OCI-LY7 (cell line): ENCODE data around the gene CHN2. TPM values are rescaled to one million over a fixed set of nuclear protein-coding genes. Genes with fewer than 3 reads are reported as not detected.

ENCODE experiments used
- BruUV-seq: library from RNA; stranded (reverse); fragments of 400-500 nt; replicated peaks from 2 replicates; lab custom pipeline; 2021; lab: Mats Ljungman, UMichigan
- CTCF ChIA-PET: fragments of 300-600 bp; sonication (Branson Sonifier 250); formaldehyde crosslinking; loops from one replicate; lab custom pipeline; 2022; ENCODE audit warnings: antibody characterized with exemption; ENCODE audit not compliant: unreplicated experiment; lab: Charles Lee
- POLR2A ChIA-PET: fragments of 300-600 bp; sonication (Branson Sonifier 250); formaldehyde crosslinking; loops from one replicate; lab custom pipeline; 2022; ENCODE audit warnings: antibody characterized with exemption; lab: Charles Lee
- DNase-seq: peaks from one replicate; pipeline ENCODE4 v3.0.0-alpha.2; 2015; ENCODE audit warnings: low spot score
- H2AFZ ChIP-seq: fragments of 200-600 bp; sonication (generic), shearing (Covaris generic); 2 replicates; pipeline ENCODE4 v1.6.1; 2014; ENCODE audit warnings: mild to moderate bottlenecking, antibody characterized with exemption, low read length, moderate library complexity
- H3K27ac ChIP-seq: fragments of 200-600 bp; sonication (generic); 2 replicates; pipeline ENCODE4 v1.5.1; 2014; ENCODE audit warnings: mixed run types, low read depth, mild to moderate bottlenecking, moderate library complexity, low read length, inconsistent platforms; ENCODE audit not compliant: poor library complexity, severe bottlenecking
- H3K36me3 ChIP-seq: fragments of 200-600 bp; sonication (generic); 2 replicates; pipeline ENCODE4 v1.6.1; 2014; ENCODE audit warnings: mild to moderate bottlenecking, antibody characterized with exemption, low read length, moderate library complexity, mixed read lengths; ENCODE audit not compliant: insufficient read depth
- H3K4me1 ChIP-seq: fragments of 200-600 bp; sonication (generic); 2 replicates; pipeline ENCODE4 v1.5.1; 2014; ENCODE audit warnings: mild to moderate bottlenecking, low read length; ENCODE audit not compliant: insufficient read depth, poor library complexity, severe bottlenecking
- H3K4me2 ChIP-seq: fragments of 200-600 bp; sonication (generic); 2 replicates; pipeline ENCODE4 v1.6.1; 2014; ENCODE audit warnings: mild to moderate bottlenecking, low read length
- H3K4me3 ChIP-seq: fragments of 200-600 bp; sonication (generic); 2 replicates; pipeline ENCODE4 v1.5.1; 2014; ENCODE audit warnings: mild to moderate bottlenecking, low read depth, low read length; ENCODE audit not compliant: poor library complexity, severe bottlenecking
- H3K79me2 ChIP-seq: fragments of 200-600 bp; sonication (generic); 2 replicates; pipeline ENCODE4 v1.6.1; 2016; ENCODE audit warnings: low read depth, mild to moderate bottlenecking, low read length, moderate library complexity, mixed read lengths; ENCODE audit not compliant: insufficient read depth
- H3K9me2 ChIP-seq: fragments of 200-600 bp; sonication (generic); 2 replicates; pipeline ENCODE4 v1.6.1; 2016; ENCODE audit warnings: mild to moderate bottlenecking, low read length, mixed read lengths; ENCODE audit not compliant: insufficient read depth
- H3K9me3 ChIP-seq: fragments of 200-600 bp; sonication (generic); 2 replicates; pipeline ENCODE4 v1.6.1; 2014; ENCODE audit warnings: mild to moderate bottlenecking, mixed run types, low read length, mixed read lengths
- H4K20me1 ChIP-seq: fragments of 200-600 bp; sonication (generic); 2 replicates; pipeline ENCODE4 v1.6.1; 2014; ENCODE audit warnings: mild to moderate bottlenecking, antibody characterized with exemption, low read length, moderate library complexity, mixed read lengths; ENCODE audit not compliant: insufficient read depth
- CTCF ChIP-seq: fragments of 200-600 bp; sonication (generic); conservative IDR thresholded peaks from 2 replicates; pipeline ENCODE4 v1.5.1; 2014; ENCODE audit warnings: mild to moderate bottlenecking, antibody characterized with exemption, low read length, moderate library complexity, mixed read lengths
- EZH2phosphoT487 ChIP-seq: fragments of 200-600 bp; sonication (generic); IDR thresholded peaks from 2 replicates; pipeline ENCODE4 v1.6.1; 2018; ENCODE audit warnings: low read depth, borderline replicate concordance, mild to moderate bottlenecking, mixed run types, antibody characterized with exemption, low read length, moderate library complexity, mixed read lengths
- intact Hi-C: fragments of 100-400 bp; cut with micrococcal nuclease; formaldehyde crosslinking; loops from one replicate; pipeline ENCODE4 v1.10.0; 2022; ENCODE audit not compliant: unreplicated experiment
- total RNA-seq, 2 experiments: library from RNA; depleted of rRNA in 1 of 2; stranded (reverse); fragments of >200 nt in 1 of 2; shearing (Covaris generic) in 1 of 2; gene quantifications; 2 replicates each; pipeline ENCODE4 v1.2.3, GENCODE V29; 2014 to 2022

CHN2 gene
- total RNA-seq, 2 experiments from 2014 or later, result not detected

- ChIA-PET POLR2A (no interaction called here), CTCF (no interaction called here)
- Histone ChIP-seq H3K9me3 (no peaks in the 10 kb centered on the region), H3K4me1 (no peaks in the 10 kb centered on the region), H3K4me2 (no peak overlapping the region), H3K36me3 (no peaks in the 10 kb centered on the region), H3K79me2 (no peaks in the 10 kb centered on the region), H3K4me3 (no peak overlapping the region), H3K9me2 (no peaks in the 10 kb centered on the region), H3K27ac (no peak overlapping the region), H4K20me1 (no peaks in the 10 kb centered on the region), H2AFZ (no peak overlapping the region)
- no peak for DNase-seq
- BruUV-seq, result no TSS peak
- TF ChIP-seq CTCF (no peak), EZH2phosphoT487 (no peak)
- intact Hi-C loops, result no loop called here
Measured at GRCh38 chr7:29416276-29416937, 221.8 kb downstream of the CHN2 start.

- Histone ChIP-seq H3K4me1 (no peaks in the 10 kb centered on the region), H3K36me3 (no peaks in the 10 kb centered on the region), H3K4me2 (no peak overlapping the region), H3K79me2 (no peaks in the 10 kb centered on the region), H3K9me2 (no peaks in the 10 kb centered on the region), H3K4me3 (no peak overlapping the region), H4K20me1 (no peaks in the 10 kb centered on the region), H3K9me3 (no peaks in the 10 kb centered on the region), H3K27ac (no peak overlapping the region), H2AFZ (no peak overlapping the region)
- POLR2A ChIA-PET, result no interaction called here
- intact Hi-C loops, result no loop called here
- no peak for DNase-seq
- TF ChIP-seq EZH2phosphoT487 (no peak), CTCF (no peak)
- CTCF ChIA-PET, result no interaction called here
- no TSS peak for BruUV-seq
Measured at GRCh38 chr7:29416938-29417305, 222.3 kb downstream of the CHN2 start.

- ChIA-PET CTCF (no interaction called here), POLR2A (interaction anchor here (1.1 kb wide), 1 partner anchor 14 kb away, joined by 4 read pairs; no protein-coding TSS in a partner anchor)
- Histone ChIP-seq H3K79me2 (no peaks in the 10 kb centered on the region), H2AFZ (no peak overlapping the region), H4K20me1 (no peaks in the 10 kb centered on the region), H3K9me2 (no peaks in the 10 kb centered on the region), H3K27ac (no peak overlapping the region), H3K36me3 (no peaks in the 10 kb centered on the region), H3K9me3 (no peaks in the 10 kb centered on the region), H3K4me1 (no peaks in the 10 kb centered on the region), H3K4me3 (no peak overlapping the region), H3K4me2 (no peak overlapping the region)
- intact Hi-C loops, result no loop called here
- no peak for TF ChIP-seq EZH2phosphoT487
- TF ChIP-seq CTCF, result no peak
- no TSS peak for BruUV-seq
- no peak for DNase-seq
Measured at GRCh38 chr7:29418056-29418455, 223.5 kb downstream of the CHN2 start.
